ENCODE data around the gene FLAD1.

FLAD1 gene

GRCh38 chr1:155017041-155017945 lies 34.1 kb downstream of the FLAD1 start:
- DNase-seq (ENCODE audit: low read depth) = peak; percentile 90

- no peak for DNase-seq (ENCODE audit: low read depth)
Observed at GRCh38 chr1:155017946-155018316, 34.8 kb downstream of the FLAD1 start.

- DNase-seq (ENCODE audit: low read depth) = no peak
Observed at GRCh38 chr1:155018617-155019348, 35.6 kb downstream of the FLAD1 start.

GRCh38 chr1:155019377-155020245 lies 36.5 kb downstream of the FLAD1 start:
- DNase-seq (ENCODE audit: low read depth) = no peak

GRCh38 chr1:155022136-155022926 lies 39.2 kb downstream of the FLAD1 start:
- DNase-seq (ENCODE audit: low read depth) = no peak

- no peak for DNase-seq (ENCODE audit: low read depth)
Observed at GRCh38 chr1:155022927-155023236, 39.7 kb downstream of the FLAD1 start.

- DNase-seq (ENCODE audit: low read depth) = no peak
Observed at GRCh38 chr1:155023627-155024026, 40.5 kb downstream of the FLAD1 start.

GRCh38 chr1:155024315-155024714 lies 41.2 kb downstream of the FLAD1 start:
- no peak for DNase-seq (ENCODE audit: low read depth)

GRCh38 chr1:155026154-155026553 lies 43.0 kb downstream of the FLAD1 start:
- DNase-seq (ENCODE audit: low read depth) = no peak

- no peak for DNase-seq (ENCODE audit: low read depth)
Observed at GRCh38 chr1:155026588-155026987, 43.4 kb downstream of the FLAD1 start.

GRCh38 chr1:155029513-155030242 lies 46.5 kb downstream of the FLAD1 start:
- no peak for DNase-seq (ENCODE audit: low read depth)

GRCh38 chr1:155030243-155030795 lies 47.2 kb downstream of the FLAD1 start:
- DNase-seq (ENCODE audit: low read depth) = no peak

- DNase-seq (ENCODE audit: low read depth) = no peak
Observed at GRCh38 chr1:155030899-155031298, 47.8 kb downstream of the FLAD1 start.

- DNase-seq (ENCODE audit: low read depth) = no peak
Observed at GRCh38 chr1:155032886-155033285, 49.7 kb downstream of the FLAD1 start.

GRCh38 chr1:155033524-155033923 lies 50.4 kb downstream of the FLAD1 start, which contains the start of the genes DCST1 and DCST2:
Gene DCST1, plus strand, starts transcription at chr1:155033824. Its CDS starts 213 bp downstream, at chr1:155034037.
Gene DCST2, minus strand, starts transcription at chr1:155033781. Its CDS starts 80 bp downstream, at chr1:155033701.
- no peak for DNase-seq (ENCODE audit: low read depth)

GRCh38 chr1:155034318-155035208 lies 51.4 kb downstream of the FLAD1 start:
- DNase-seq (ENCODE audit: low read depth) = no peak

- DNase-seq (ENCODE audit: low read depth) = no peak
Observed at GRCh38 chr1:155035936-155036335, 52.8 kb downstream of the FLAD1 start.

- no peak for DNase-seq (ENCODE audit: low read depth)
Observed at GRCh38 chr1:155037043-155037442, 53.9 kb downstream of the FLAD1 start.

- DNase-seq (ENCODE audit: low read depth) = no peak
Observed at GRCh38 chr1:155037851-155038441, 54.8 kb downstream of the FLAD1 start.

Data from activated T-helper 9 cell treated with anti-CD3 and anti-CD28 coated beads, Interleukin-2, amount 50 U/mL, for 16 hours (primary cell).